Measurements from ENCODE around the gene HSDL2.
"Not testable (repeated sequence)": the region's sequence is repeated elsewhere in the genome, so short reads cannot be mapped to it uniquely, and the experiment has no call there.

Gene HSDL2

GRCh38 chr9:112502175-112502946, 122.5 kb downstream of the HSDL2 start:
- no peak for DNase-seq

- no peak for DNase-seq
These were observed 123.3 kb downstream of the HSDL2 start for GRCh38 chr9:112503170-112503569.

- no peak for DNase-seq
These were observed 125.2 kb downstream of the HSDL2 start for GRCh38 chr9:112505086-112505485.

- DNase-seq: peak in 1 of 3 experiments; percentile 22
These were observed 125.7 kb downstream of the HSDL2 start for GRCh38 chr9:112505607-112506006.

- no peak for DNase-seq
These were observed 126.7 kb downstream of the HSDL2 start for GRCh38 chr9:112506571-112506970.

GRCh38 chr9:112507001-112507680, 127.2 kb downstream of the HSDL2 start:
- no peak for DNase-seq

GRCh38 chr9:112508377-112508776, 128.5 kb downstream of the HSDL2 start:
- no peak for DNase-seq

GRCh38 chr9:112512377-112512776, 132.5 kb downstream of the HSDL2 start:
- not testable (repeated sequence) for DNase-seq

GRCh38 chr9:112516769-112517168, 136.9 kb downstream of the HSDL2 start:
- no peak for DNase-seq

GRCh38 chr9:112520069-112520468, 140.2 kb downstream of the HSDL2 start:
- DNase-seq: peak in 1 of 3 experiments; percentile 20

- DNase-seq: no peak
These were observed 140.7 kb downstream of the HSDL2 start for GRCh38 chr9:112520656-112521055.
